Measurements from ENCODE around the gene SIGLEC14.

Gene SIGLEC14

DNA sequence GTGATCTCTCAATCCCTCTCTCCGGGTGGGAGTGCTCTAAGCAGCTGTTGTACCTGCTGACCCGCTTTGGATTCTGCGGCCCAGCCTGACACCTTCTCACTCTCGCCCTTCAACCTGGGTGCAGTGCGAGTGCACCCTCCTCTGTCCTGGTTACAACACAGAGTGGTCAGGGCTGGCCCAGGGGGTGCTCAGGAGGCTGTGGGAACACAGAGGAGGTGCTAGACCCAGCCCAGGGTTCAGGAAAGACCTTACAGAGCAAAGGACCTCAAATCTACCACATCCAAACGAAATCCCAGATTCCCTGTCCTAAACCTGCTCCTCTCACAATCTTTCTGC is 51.9 kb downstream of the SIGLEC14 start (continued):
- TF ChIP-seq TCF7L2 (IDR thresholded peaks at IDR 0.05; ENCODE audit: borderline replicate concordance, low read depth, low read length) (no peak), ZNF121 (tag by site-specific recombination; IDR thresholded peaks at IDR 0.05) (no peak), ZNF133 (tag by site-specific recombination; IDR thresholded peaks at IDR 0.05) (0 out of 2 replicates have a peak, but pooled peaks have one; percentile 1), ZNF629 (tag by site-specific recombination; IDR thresholded peaks at IDR 0.05) (no peak), ZFP37 (tag by site-specific recombination; IDR thresholded peaks at IDR 0.05) (0 out of 2 replicates have a peak, but pooled peaks have one; percentile 38), ZNF514 (tag by site-specific recombination; IDR thresholded peaks at IDR 0.05) (no peak)
- TF ChIP-seq, protein P1, sequence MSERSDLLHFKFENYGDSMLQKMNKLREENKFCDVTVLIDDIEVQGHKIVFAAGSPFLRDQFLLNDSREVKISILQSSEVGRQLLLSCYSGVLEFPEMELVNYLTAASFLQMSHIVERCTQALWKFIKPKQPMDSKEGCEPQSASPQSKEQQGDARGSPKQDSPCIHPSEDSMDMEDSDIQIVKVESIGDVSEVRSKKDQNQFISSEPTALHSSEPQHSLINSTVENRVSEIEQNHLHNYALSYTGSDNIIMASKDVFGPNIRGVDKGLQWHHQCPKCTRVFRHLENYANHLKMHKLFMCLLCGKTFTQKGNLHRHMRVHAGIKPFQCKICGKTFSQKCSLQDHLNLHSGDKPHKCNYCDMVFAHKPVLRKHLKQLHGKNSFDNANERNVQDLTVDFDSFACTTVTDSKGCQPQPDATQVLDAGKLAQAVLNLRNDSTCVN (tag by site-specific recombination; optimal IDR thresholded peaks at IDR 0.05): no peak
- TF ChIP-seq, protein P2, sequence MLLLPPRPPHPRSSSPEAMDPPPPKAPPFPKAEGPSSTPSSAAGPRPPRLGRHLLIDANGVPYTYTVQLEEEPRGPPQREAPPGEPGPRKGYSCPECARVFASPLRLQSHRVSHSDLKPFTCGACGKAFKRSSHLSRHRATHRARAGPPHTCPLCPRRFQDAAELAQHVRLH (tag by site-specific recombination; IDR thresholded peaks at IDR 0.05): no peak

DNA sequence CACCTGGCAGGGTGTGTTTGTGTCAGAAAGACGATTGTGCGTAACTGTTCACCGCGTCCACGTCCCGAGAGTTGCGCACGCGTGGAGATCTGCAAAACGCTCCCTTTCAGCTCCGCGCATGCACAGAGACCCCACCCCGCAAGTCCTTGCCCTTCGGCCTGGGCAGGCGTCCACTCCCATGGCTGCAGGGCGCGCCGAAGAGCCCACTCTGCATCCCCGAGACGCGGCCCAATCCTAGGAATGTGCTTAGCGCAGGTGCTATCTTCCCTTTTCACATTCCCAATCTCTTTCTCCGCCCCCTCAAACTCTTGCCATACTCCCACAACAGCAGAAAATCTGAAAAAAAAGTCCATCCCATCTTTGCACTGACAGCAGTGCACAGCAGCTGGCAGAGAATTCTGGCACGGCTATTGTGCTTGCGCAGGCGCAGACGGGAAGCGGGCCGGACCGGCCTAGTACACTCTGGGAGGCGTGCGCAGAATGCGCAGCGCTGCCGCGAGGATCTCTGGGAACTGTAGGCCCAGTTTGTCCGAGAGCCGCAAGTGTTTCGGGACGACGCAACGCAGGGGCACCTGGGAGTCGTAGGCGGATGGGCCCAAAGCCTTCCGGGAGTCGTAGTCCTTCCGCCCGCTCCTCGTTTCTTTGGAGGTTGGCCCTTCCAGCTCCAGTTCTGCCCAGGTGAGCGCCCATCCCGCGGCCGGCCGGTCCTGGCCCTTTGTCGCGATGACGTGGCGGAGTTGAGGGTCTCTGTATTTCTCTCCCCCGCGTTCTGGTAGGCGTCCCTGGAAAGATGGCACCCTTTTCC is 52.5 kb downstream of the SIGLEC14 start:
- CTCF ChIA-PET: interaction anchor here (0.6 to 1.2 kb wide), 5 partner anchors 43 to 355 kb away, joined by 3 to 6 read pairs (median 4); no protein-coding TSS in a partner anchor
- Histone ChIP-seq H3K9me3 (ENCODE audit: control insufficient read depth, insufficient read depth, low read depth, low read length) (no peaks in the 10 kb centered on the region), H3K4me3 (ENCODE audit: low read depth, low read length) (peak overlapping the region; percentile 62), H3K27ac (ENCODE audit: extremely low read depth, low read depth, low read length) (peak overlapping the region; percentile 28; the same call in 1 of the 2 replicates), H3K36me3 (ENCODE audit: control insufficient read depth in 2 of 2, insufficient read depth in 1 of 2, low read length in 2 of 2) (no peaks in the 10 kb centered on the region), H3K4me1 (ENCODE audit: control insufficient read depth, insufficient read depth, low read length) (no peaks in the 10 kb centered on the region)
- POLR2A ChIA-PET: interaction anchor here (0.5 to 2.0 kb wide), 4 partner anchors 23 to 1387 kb away, joined by 3 to 42 read pairs (median 4); partner anchors contain the start of gene ZNF175
- TF ChIP-seq ZNF223 (tag by site-specific recombination; IDR thresholded peaks at IDR 0.05) (no peak), ZNF354C (tag by site-specific recombination; IDR thresholded peaks at IDR 0.05; ENCODE audit: borderline replicate concordance, low read depth) (no peak), ZNF529 (tag by site-specific recombination; IDR thresholded peaks at IDR 0.05; ENCODE audit: insufficient replicate concordance) (no peak), ZNF221 (tag by site-specific recombination; IDR thresholded peaks at IDR 0.05; ENCODE audit: borderline replicate concordance) (no peak), ZNF670 (tag by site-specific recombination; IDR thresholded peaks at IDR 0.05; ENCODE audit: low read depth) (no peak), ZNF510 (tag by site-specific recombination; IDR thresholded peaks at IDR 0.05; ENCODE audit: insufficient replicate concordance) (no peak), ZNF473 (tag by site-specific recombination; IDR thresholded peaks at IDR 0.05) (no peak), GLIS1 (tag by site-specific recombination; IDR thresholded peaks at IDR 0.05) (peak; percentile 61; the same call in 1 of the 2 replicates), ZNF202 (tag by site-specific recombination; IDR thresholded peaks at IDR 0.05; ENCODE audit: borderline replicate concordance) (no peak), ZNF140 (tag by site-specific recombination; IDR thresholded peaks at IDR 0.05) (no peak; the same call in 1 of the 2 replicates)
- TF ChIP-seq, protein P3, sequence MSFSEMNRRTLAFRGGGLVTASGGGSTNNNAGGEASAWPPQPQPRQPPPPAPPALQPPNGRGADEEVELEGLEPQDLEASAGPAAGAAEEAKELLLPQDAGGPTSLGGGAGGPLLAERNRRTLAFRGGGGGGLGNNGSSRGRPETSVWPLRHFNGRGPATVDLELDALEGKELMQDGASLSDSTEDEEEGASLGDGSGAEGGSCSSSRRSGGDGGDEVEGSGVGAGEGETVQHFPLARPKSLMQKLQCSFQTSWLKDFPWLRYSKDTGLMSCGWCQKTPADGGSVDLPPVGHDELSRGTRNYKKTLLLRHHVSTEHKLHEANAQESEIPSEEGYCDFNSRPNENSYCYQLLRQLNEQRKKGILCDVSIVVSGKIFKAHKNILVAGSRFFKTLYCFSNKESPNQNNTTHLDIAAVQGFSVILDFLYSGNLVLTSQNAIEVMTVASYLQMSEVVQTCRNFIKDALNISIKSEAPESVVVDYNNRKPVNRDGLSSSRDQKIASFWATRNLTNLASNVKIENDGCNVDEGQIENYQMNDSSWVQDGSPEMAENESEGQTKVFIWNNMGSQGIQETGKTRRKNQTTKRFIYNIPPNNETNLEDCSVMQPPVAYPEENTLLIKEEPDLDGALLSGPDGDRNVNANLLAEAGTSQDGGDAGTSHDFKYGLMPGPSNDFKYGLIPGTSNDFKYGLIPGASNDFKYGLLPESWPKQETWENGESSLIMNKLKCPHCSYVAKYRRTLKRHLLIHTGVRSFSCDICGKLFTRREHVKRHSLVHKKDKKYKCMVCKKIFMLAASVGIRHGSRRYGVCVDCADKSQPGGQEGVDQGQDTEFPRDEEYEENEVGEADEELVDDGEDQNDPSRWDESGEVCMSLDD (tag by site-specific recombination; IDR thresholded peaks at IDR 0.05): no peak
- TF ChIP-seq, protein P2 (tag by site-specific recombination; IDR thresholded peaks at IDR 0.05): no peak
- TF ChIP-seq, protein P4, sequence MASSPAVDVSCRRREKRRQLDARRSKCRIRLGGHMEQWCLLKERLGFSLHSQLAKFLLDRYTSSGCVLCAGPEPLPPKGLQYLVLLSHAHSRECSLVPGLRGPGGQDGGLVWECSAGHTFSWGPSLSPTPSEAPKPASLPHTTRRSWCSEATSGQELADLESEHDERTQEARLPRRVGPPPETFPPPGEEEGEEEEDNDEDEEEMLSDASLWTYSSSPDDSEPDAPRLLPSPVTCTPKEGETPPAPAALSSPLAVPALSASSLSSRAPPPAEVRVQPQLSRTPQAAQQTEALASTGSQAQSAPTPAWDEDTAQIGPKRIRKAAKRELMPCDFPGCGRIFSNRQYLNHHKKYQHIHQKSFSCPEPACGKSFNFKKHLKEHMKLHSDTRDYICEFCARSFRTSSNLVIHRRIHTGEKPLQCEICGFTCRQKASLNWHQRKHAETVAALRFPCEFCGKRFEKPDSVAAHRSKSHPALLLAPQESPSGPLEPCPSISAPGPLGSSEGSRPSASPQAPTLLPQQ (tag by site-specific recombination; IDR thresholded peaks at IDR 0.05): no peak
- TF ChIP-seq, protein P5, sequence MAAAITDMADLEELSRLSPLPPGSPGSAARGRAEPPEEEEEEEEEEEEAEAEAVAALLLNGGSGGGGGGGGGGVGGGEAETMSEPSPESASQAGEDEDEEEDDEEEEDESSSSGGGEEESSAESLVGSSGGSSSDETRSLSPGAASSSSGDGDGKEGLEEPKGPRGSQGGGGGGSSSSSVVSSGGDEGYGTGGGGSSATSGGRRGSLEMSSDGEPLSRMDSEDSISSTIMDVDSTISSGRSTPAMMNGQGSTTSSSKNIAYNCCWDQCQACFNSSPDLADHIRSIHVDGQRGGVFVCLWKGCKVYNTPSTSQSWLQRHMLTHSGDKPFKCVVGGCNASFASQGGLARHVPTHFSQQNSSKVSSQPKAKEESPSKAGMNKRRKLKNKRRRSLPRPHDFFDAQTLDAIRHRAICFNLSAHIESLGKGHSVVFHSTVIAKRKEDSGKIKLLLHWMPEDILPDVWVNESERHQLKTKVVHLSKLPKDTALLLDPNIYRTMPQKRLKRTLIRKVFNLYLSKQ (tag by site-specific recombination; IDR thresholded peaks at IDR 0.05; ENCODE audit: borderline replicate concordance): no peak
- TF ChIP-seq, protein P6, sequence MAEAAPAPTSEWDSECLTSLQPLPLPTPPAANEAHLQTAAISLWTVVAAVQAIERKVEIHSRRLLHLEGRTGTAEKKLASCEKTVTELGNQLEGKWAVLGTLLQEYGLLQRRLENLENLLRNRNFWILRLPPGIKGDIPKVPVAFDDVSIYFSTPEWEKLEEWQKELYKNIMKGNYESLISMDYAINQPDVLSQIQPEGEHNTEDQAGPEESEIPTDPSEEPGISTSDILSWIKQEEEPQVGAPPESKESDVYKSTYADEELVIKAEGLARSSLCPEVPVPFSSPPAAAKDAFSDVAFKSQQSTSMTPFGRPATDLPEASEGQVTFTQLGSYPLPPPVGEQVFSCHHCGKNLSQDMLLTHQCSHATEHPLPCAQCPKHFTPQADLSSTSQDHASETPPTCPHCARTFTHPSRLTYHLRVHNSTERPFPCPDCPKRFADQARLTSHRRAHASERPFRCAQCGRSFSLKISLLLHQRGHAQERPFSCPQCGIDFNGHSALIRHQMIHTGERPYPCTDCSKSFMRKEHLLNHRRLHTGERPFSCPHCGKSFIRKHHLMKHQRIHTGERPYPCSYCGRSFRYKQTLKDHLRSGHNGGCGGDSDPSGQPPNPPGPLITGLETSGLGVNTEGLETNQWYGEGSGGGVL (tag by site-specific recombination; IDR thresholded peaks at IDR 0.05): no peak

All from HEK293 (cell line).